Activated CD8-positive, alpha-beta memory T cell treated with anti-CD3 and anti-CD28 coated beads, Interleukin-2, amount 50 U/mL, for 24 hours (primary cell): ENCODE measurements around the gene SLIT3.

ENCODE experiments used
- DNase-seq: peaks from one replicate; pipeline ENCODE4 v3.0.0-alpha.2; 2020; ENCODE audit errors: extremely low read depth

SLIT3 gene

GRCh38 chr5:169174923-169175322 lies 126.0 kb downstream of the SLIT3 start:
- DNase-seq: no peak

DNA sequence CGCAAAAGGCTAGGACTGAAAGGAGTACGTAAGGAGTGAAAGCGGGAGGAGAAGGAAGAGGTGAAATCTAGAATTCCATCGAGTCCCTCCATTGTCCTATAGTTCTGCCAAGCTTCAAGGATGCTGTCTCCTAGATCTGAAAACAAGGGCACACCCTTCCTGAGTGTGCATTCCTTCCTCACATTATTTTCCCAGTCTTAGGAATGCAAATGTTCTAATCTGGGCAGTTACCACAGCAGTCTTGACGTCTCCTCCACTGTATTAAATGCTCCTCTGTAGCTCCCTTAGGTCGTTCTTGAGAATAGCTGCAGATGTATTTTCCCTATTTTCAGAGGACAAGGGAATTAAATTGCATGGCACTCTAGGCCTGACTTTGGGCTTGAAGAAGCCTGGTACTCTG lies 127.6 kb downstream of the SLIT3 start:
- no peak for DNase-seq

- no peak for DNase-seq
These were observed 129.4 kb downstream of the SLIT3 start for GRCh38 chr5:169171515-169171914.

DNA sequence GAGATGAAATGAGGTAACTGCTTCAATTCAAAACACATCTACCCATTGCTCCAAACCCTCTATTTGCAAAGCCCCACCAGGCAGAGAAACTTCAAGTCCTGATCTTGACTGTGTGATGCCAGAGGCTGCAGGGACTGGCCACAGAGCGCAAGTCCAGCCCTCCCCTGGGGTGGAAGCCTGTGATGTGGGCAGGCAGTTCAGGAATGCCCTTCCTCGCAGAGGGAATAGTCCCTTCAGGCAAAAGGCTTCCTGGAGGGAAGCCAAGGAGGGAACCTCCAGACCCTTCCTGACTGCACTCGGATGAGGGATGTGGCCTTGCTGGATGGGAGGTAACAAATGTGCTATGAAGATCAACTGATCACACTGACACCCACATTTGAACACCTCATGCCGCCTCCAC lies 131.2 kb downstream of the SLIT3 start:
- no peak for DNase-seq

DNA sequence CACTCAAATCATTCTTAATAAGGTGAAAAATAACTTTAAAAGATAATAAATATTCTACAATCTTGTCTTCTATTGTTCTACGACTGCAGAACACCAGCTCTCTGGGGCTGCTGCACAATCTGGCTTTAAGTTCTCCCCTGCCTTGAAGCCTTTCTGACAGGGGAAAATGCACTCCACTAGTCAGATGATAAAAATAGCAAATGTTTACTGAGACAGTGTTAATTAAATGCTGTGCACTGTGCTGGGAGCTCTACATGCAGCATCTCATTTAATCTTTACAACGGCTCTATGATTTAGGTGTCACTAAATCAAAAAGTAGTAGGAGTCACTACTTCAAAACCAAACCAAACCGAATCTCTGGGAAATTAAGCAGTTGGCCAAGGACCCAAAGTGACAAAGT lies 132.7 kb downstream of the SLIT3 start:
- DNase-seq: no peak

- no peak for DNase-seq
These were observed 134.9 kb downstream of the SLIT3 start for GRCh38 chr5:169166078-169166477.

DNA sequence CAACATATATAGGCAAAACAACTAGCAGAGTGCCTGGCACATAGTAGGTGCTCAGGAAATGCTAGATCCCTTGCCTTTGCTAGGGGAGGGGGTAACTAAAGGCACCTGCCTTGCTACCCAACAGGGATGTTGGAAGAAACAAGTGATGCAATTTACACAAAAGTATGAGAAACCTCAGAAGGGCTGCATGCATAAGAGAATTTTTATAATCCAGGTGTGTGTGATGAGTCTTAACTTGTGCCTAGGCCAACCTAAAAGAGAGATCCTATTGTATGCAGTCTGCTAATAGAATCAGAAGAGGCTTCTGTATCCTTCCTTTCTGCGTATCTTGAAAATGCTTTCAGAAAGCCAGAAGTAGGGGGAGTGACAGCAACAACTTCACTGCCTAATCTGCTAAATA lies 135.9 kb downstream of the SLIT3 start:
- no peak for DNase-seq

DNA sequence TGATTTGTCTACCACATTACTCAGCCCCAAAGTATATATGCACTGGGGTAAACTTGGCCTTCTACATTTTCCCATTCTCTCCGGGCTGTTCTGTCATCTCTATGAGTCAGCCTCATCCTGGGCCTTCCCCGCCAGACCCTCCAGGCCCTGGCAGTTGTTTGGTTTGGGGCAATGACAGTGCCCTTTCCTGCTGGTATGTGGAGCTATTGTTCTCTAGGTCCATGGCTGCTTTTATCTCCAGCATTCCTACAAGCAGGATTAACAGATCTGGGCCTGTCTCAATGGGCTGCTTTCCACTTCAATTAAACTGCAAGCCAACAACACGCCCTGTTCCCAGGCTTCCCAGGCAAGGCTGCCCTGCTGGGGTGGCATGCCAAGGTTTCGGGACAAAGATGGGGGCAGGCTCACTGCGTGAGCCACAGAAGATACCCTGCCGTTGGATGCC lies 136.4 kb downstream of the SLIT3 start:
- DNase-seq: no peak

DNA sequence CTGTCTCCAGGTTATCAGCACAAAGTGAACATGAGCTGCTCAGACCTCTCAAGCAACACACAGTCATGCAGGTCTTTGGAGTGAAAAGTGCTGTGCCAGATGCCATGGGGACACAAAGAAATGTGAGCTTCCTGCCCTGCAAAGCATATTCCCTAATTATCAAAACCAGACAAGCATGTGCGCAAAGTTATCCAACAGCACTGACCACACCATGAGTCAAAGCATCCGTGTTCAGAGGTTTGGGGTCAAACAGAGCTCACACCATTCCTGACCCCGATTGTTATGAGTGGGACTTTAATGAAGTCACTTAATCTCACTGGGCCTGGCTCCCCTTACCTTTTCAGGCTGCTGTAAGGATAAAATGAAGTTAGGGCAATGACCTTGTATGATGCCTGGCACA lies 138.5 kb downstream of the SLIT3 start:
- DNase-seq: no peak

GRCh38 chr5:169161022-169161680 lies 139.8 kb downstream of the SLIT3 start:
- no peak for DNase-seq

GRCh38 chr5:169160405-169160901 lies 140.5 kb downstream of the SLIT3 start:
- DNase-seq: no peak

DNA sequence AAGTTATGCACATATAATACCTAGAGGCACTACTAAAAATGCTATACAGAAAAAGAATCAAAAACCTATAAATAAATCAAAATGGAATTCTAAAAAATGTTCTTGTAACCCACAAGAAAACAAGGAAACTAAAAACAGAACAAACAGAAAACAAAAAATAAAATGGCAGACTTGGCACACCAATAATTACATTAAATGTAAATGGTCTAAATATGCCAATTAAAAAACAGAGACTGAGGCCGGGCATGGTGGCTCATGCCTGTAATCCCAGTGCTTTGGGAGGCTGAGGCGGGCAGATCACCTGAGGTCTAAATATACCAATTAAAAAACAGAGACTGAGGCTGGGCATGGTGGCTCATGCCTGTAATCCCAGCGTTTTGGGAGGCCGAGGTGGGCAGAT lies 142.2 kb downstream of the SLIT3 start:
- no peak for DNase-seq

GRCh38 chr5:169157064-169157463 lies 143.9 kb downstream of the SLIT3 start:
- DNase-seq: no peak

DNA sequence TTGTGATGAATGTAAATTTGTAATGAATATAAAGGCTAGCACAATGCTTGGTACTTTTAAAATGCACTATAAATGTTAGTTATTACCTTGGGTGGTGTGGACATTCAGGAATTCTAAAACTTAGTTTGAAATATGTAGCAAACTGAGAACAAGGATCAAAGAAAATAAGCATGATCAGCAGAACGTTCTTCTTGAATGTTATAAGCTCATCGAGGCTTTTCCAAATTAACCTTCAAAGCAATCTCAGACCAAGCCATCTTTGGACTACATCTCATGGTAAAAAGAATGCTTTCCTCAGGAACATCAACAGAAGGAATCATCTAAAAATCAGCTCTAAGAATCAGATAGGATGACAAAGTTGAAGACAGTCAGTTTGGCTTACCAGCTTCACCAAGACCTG lies 146.3 kb downstream of the SLIT3 start:
- no peak for DNase-seq

DNA sequence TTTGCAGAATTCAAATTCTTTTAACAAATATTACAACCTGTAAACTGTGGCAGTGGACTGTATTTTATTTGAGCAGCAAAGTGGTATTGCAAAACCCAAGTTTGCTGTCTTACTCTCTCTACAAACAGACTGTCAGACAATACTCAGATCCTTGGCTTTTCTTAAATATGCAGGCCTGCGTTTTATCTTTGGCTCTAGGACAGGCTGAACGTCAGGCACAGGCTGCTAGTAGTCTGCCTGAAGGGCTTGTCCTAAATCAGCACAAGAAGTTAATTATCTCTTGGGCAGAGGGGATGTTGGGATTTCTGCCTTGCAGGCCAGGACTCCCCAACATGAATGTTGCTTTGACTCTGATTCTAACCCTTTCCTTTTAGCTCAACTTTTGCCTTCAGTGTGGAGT lies 147.5 kb downstream of the SLIT3 start:
- no peak for DNase-seq

- DNase-seq: no peak
These were observed 148.0 kb downstream of the SLIT3 start for GRCh38 chr5:169152946-169153345.

DNA sequence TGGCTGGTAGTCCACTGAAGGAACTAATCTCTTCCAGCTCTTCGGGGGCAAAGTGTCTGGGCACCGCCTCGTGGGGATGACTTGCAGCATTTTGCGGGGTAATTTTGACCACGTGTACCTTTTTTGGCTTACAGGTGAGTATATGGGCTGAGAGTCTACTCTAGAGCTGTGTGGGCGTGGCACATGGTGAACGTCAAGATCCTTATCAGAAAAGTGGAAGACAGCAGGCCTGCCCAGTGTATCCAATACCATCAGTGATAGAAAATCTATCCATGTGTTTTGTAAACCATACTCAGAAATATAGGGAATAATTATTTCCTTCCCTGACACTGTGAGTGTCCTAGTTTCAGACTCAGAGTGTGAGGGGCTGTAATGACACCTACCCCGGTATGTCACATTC lies 148.5 kb downstream of the SLIT3 start:
- DNase-seq: no peak

DNA sequence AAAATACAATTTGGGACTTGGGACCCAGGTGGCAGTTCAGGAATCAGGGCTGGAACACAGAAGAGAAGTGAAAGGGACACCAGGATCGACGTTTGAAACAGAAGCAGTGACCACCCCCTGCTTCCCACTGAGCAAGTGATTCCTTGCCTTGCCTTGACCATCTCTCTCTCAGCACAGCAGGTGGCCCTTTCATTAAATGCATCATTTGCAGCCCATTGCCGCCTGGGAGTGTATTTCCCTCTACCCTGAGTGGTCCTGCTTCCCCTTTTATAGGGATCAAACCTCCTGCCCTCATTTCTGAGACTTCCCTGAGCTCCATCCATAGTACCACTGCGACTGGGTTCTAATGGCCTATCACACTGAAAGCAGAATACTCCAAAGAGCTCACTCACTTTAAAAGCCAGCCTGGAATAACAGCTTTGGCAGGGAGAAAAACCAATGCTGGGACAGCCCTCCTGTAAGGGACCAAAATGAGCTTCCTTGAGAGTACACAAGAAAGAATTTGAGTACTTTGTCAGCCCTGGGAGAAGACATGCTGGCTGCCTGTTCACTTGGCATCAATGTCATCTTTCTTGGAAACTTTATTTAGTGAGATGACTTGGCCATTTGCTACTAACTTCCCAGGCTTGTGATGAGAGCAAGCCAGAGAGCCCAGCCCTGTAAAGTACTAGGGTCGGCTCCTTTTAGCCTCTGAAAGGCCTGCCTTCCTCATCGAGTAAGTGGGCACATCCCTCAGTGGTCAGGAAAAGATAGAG lies 149.7 kb downstream of the SLIT3 start:
- DNase-seq: no peak

DNA sequence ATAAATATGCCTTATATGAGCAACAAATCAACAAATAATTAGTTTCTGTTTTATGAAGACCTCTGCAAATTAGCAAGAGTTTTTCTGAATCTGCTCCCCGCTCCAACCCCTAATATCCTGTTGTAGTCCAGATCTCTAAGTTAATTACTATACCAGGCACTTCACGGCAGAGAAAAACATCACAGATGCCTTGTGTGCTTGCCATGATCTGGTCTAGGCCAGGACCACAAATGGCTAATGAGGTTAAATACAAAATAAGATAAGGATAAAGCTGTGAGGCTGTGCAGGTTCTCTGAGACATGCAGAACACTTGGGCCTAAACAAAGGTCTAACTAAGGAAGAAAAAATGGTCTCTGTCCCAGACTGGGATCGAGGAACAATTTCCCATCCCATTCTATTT lies 150.8 kb downstream of the SLIT3 start:
- no peak for DNase-seq

GRCh38 chr5:169149317-169149716 lies 151.6 kb downstream of the SLIT3 start:
- no peak for DNase-seq

DNA sequence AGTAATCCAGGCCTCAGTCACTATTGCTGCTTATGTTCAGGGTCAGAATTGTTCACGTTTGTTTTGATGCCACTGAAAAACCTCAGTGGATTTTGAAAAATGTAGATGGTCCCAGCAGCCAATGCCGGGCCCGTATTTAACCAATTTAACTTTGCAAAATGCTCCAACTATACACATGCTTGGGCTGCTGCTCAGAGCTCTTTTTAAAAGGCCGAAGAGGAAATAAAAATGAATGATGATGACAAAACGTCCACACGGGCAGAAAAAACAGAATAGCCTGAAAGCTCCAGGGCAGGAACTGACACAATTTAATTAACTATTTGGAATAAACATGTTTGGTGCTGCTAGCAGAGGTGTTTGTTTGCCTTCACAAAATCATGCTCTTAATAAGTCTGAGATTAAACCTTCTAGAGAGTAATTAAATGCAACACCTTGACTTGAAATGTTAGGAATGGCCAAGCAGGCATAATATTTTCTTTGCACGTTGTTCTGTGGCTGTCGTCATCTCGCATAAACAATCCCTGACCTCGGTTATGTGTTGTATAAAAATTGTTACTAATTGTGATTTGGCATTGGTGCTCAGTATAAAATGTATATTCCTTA lies 152.7 kb downstream of the SLIT3 start:
- no peak for DNase-seq

- no peak for DNase-seq
These were observed 153.4 kb downstream of the SLIT3 start for GRCh38 chr5:169147534-169147933.

DNA sequence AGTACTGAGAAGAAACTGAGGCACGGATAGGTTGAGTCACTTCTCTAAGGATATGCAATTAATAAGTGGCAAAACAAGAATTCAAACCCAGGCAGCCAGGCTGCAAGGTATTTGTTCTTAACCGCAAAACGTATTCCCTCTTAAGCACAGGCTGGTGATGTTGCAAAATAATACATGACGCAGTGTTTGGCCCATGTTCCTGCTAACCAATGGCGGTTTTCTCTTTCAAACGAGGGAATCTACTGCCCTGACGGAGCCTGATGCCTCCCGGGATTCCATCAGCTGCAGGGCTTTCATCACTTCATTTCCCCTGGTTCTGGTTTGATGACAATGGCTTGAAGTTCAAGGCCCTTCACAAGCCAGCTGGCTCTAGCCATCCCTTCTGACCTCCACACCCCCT lies 154.8 kb downstream of the SLIT3 start:
- DNase-seq: no peak
